ENCODE measurements around the gene DAB1.

Gene DAB1

DNA sequence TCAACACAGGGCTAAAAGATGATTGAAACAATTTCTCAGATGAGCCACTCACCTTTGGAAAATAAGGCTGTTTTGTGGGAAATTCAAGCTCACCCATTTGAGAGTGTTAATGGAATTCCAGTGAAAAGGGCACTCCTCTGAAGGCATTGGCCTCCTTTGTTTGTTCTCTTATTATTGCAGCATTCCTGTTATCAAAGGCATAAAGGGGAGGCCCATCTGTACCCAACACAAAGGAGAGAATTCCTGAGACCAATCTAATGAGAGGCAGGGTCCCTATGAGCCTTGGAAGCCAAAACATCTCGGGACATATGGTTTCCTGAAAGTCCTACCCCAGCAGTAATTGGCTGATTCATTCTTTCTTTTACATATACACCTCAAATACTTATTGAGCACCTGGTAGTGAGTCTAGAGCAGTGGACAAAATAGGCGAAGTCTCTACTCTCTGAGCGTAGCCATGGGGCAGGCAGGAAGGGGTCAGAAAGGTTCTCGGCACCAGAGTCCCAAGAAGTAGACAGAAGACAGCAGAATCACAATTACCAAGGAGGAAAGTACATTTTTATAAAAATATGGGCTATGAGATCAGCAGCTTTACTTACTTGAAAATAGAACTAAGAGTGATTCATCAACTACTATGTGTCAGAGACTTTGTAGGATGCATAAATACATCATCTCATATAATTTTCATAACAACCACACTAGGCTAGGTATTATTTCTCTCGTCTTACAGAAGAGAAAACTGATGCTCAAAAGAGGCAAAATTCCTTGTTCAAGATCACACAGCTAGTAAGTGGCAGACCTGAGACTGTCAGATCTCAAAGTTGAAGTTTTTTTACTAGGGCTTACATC is 218.7 kb downstream of the DAB1 start:
- H3K9ac ChIP-seq: no peak overlapping the region
- no peak overlapping the region for H3K4me3 ChIP-seq
- no peak for TF ChIP-seq Cebpa-rat (IDR thresholded peaks at IDR 0.05)
- H3K36me3 ChIP-seq: no peaks in the 10 kb centered on the region
- H3K4me2 ChIP-seq: no peak overlapping the region
- H3K4me1 ChIP-seq: no peaks in the 10 kb centered on the region
- no peak overlapping the region for H3K27ac ChIP-seq
- H3K9me3 ChIP-seq: no peaks in the 10 kb centered on the region
- H3K27me3 ChIP-seq: no peaks in the 10 kb centered on the region
- no peaks in the 10 kb centered on the region for H4K20me1 ChIP-seq

DNA sequence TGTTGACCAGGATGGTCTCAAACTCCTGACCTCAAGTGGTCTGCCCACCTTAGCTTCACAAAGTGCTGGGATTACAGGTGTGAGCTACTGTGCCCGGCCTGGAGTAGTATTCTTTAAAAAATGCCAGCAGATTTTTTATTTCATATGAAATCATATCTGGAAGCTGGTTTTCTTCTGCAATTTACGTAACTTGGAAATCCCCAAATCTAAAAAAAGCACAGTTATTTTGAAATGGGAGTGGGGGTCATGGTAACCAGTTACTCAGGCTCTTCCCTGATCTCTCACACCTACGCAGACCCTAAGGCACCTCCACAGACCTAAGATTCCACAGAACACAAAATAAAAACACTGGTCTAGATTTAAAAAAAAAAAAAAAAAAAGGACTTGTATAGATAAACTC is 219.8 kb downstream of the DAB1 start:
- no peaks in the 10 kb centered on the region for H3K36me3 ChIP-seq
- no peaks in the 10 kb centered on the region for H3K27me3 ChIP-seq
- H3K9me3 ChIP-seq: no peaks in the 10 kb centered on the region
- no peak for TF ChIP-seq Cebpa-rat (IDR thresholded peaks at IDR 0.05)
- H4K20me1 ChIP-seq: no peaks in the 10 kb centered on the region
- H3K4me2 ChIP-seq: no peak overlapping the region
- no peak overlapping the region for H3K27ac ChIP-seq
- H3K4me1 ChIP-seq: no peaks in the 10 kb centered on the region
- no peak overlapping the region for H3K4me3 ChIP-seq
- no peak overlapping the region for H3K9ac ChIP-seq

DNA sequence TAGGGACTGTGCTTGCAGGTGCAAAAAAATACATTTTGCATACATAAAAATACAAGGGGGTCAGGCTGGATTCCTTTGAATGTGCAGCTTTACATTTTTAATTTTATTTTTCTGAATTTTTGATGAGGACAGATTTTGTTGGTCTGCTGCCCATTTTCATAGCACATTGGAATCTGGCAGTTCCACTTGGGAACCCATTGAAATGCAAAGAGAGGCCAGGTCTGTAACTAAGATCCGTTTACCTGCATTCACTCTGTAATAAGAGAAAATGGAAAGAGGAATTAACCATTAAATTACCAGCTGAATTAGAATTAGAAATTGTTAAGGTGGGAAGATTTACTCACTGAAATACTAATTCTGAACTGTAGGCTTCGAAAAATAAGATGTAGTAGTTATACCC is 221.6 kb downstream of the DAB1 start:
- Histone ChIP-seq H3K36me3 (no peaks in the 10 kb centered on the region), H4K20me1 (no peaks in the 10 kb centered on the region), H3K4me3 (no peak overlapping the region), H3K27me3 (no peaks in the 10 kb centered on the region), H3K9ac (no peak overlapping the region), H3K4me1 (no peaks in the 10 kb centered on the region), H3K4me2 (no peak overlapping the region), H3K9me3 (no peaks in the 10 kb centered on the region), H3K27ac (no peak overlapping the region)
- no peak for TF ChIP-seq Cebpa-rat (IDR thresholded peaks at IDR 0.05)

DNA sequence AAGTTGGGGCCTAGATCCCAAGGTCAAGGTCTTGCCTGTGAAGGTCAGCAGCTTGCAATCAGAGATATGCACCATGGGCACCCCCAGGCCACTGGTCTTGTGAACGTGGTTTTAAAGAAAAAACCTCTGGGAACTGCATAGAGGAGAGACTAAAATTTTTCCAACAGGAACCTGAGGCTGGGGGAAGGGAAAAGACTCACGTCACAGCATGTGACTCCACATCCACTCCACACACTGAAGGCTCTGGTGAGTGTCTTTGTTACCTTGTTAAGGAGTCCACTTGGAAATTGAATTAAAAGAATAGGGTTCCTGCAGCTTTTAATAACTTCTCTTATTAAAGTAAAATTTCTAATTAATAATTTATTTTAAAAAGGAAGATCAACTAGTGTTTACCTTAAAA is 224.9 kb downstream of the DAB1 start:
- Histone ChIP-seq H3K36me3 (no peaks in the 10 kb centered on the region), H3K4me1 (no peaks in the 10 kb centered on the region), H3K27ac (no peak overlapping the region), H3K27me3 (no peaks in the 10 kb centered on the region), H3K4me3 (no peak overlapping the region), H4K20me1 (no peaks in the 10 kb centered on the region), H3K4me2 (no peak overlapping the region), H3K9ac (no peak overlapping the region), H3K9me3 (no peaks in the 10 kb centered on the region)
- no peak for TF ChIP-seq Cebpa-rat (IDR thresholded peaks at IDR 0.05)

DNA sequence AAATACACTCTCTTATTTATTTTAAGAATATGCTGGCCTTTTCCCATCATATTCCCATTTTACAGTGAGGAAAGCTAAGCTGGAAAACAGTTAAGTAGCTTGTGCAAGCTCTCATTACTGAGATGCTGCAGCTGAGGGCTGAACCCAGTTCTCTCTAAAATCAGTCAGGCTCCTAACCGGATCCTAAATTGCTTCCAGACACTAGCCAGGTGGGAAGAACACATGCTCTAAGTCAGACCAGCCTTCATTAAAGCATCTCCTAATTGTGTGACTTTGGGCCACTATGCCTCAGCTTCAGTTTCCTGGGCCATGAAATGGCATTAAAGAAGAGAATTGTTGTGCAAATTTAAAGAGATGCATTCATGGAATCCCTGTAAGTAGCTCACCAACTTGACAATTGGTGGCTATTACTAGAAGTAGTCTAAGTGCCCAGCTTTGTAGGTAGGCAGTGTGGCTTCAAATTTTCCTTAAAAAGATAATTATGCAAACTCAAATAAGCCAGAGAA is 228.4 kb downstream of the DAB1 start:
- Histone ChIP-seq H3K27me3 (no peaks in the 10 kb centered on the region), H3K4me3 (no peak overlapping the region), H3K4me2 (no peak overlapping the region), H3K9me3 (no peaks in the 10 kb centered on the region), H3K36me3 (no peaks in the 10 kb centered on the region), H3K27ac (no peak overlapping the region), H3K4me1 (no peaks in the 10 kb centered on the region), H3K9ac (no peak overlapping the region), H4K20me1 (no peaks in the 10 kb centered on the region)
- no peak for TF ChIP-seq Cebpa-rat (IDR thresholded peaks at IDR 0.05)

DNA sequence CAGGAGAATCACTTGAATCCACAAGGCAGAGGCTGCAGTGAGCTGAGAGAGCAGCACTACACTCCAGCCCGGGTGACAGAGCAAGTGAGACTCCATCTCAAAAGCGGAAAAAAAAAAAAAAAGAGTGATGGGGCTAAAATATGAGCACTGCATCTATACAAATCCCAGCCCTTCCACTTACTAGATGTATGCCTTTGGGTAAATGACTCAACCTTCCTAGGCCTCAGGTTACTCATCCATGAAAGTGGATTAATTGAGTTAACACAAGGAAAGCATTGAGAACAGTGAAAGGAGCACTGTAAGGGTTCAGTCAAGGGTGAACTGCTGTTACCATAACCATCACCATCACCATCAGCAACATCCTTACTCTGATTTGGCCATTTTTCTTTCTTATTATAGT is 231.6 kb downstream of the DAB1 start:
- no peaks in the 10 kb centered on the region for H4K20me1 ChIP-seq
- no peak overlapping the region for H3K27ac ChIP-seq
- H3K36me3 ChIP-seq: no peaks in the 10 kb centered on the region
- no peak for TF ChIP-seq Cebpa-rat (IDR thresholded peaks at IDR 0.05)
- H3K4me1 ChIP-seq: no peaks in the 10 kb centered on the region
- H3K27me3 ChIP-seq: no peaks in the 10 kb centered on the region
- no peak overlapping the region for H3K4me2 ChIP-seq
- no peaks in the 10 kb centered on the region for H3K9me3 ChIP-seq
- no peak overlapping the region for H3K4me3 ChIP-seq
- no peak overlapping the region for H3K9ac ChIP-seq

DNA sequence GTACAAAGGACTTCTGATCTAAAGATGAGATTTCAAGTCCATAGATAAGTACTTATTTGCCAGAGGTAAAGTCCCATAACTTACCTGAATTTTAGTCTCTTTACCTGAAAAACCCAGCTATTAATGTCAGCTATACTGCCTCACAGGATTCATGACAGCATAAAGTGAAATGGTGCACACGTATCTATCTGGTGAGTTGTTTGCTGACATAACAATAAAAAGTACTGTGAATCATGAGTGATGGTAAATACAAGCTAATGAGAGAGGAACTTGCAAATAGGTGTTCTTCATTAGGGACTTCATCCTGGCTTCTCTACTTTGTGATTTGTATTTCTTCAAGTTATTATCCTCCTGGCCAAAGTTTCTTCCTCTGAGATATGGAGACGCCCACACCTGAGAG is 233.0 kb downstream of the DAB1 start:
- no peaks in the 10 kb centered on the region for H4K20me1 ChIP-seq
- H3K4me1 ChIP-seq: no peaks in the 10 kb centered on the region
- no peak overlapping the region for H3K27ac ChIP-seq
- H3K9ac ChIP-seq: no peak overlapping the region
- H3K4me2 ChIP-seq: no peak overlapping the region
- H3K27me3 ChIP-seq: no peaks in the 10 kb centered on the region
- no peak for TF ChIP-seq Cebpa-rat (IDR thresholded peaks at IDR 0.05)
- H3K9me3 ChIP-seq: no peaks in the 10 kb centered on the region
- H3K4me3 ChIP-seq: no peak overlapping the region
- H3K36me3 ChIP-seq: no peaks in the 10 kb centered on the region

DNA sequence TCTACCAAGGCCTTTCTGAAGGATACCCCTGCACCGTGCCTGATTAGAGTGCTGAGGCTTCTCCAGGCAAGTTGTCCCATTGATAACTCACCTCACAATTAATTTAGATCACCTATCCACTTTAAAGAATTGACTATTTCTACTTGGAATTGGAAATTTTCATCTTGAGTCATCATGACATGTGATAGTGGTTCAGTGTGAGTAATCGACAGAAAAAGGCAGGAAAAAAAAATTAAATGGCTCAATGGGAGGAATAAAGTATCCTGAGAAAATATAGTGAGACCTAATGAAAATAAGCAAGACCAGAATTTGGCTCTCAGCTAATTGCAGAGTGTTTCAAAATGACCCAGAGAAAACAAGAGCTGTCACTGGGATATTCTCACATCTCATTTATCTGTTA is 235.7 kb downstream of the DAB1 start:
- no peaks in the 10 kb centered on the region for H3K36me3 ChIP-seq
- no peaks in the 10 kb centered on the region for H3K9me3 ChIP-seq
- no peaks in the 10 kb centered on the region for H3K27me3 ChIP-seq
- no peaks in the 10 kb centered on the region for H4K20me1 ChIP-seq
- no peaks in the 10 kb centered on the region for H3K4me1 ChIP-seq
- H3K9ac ChIP-seq: no peak overlapping the region
- TF ChIP-seq Cebpa-rat (IDR thresholded peaks at IDR 0.05): no peak
- no peak overlapping the region for H3K4me2 ChIP-seq
- no peak overlapping the region for H3K27ac ChIP-seq
- H3K4me3 ChIP-seq: no peak overlapping the region

DNA sequence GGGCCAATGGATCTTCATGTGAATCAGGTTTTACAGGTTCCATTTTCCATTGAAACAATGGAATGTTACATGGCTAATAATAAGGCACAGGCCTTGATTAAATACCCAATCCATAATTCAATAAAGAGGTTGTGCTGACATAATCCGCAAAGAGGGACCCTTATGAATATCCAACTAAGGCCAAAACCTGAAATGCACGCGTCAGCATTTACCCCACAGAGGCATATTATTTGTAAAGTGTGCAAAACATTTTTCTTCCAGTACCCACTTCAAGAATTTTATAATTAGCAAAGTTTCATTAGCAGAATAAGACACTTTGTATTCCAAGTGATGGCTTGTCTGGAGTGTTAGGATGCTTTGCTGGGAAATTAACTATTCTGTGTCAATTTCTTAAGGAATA is 237.4 kb downstream of the DAB1 start:
- H3K27me3 ChIP-seq: no peaks in the 10 kb centered on the region
- no peaks in the 10 kb centered on the region for H3K36me3 ChIP-seq
- TF ChIP-seq Cebpa-rat (IDR thresholded peaks at IDR 0.05): no peak
- no peak overlapping the region for H3K4me2 ChIP-seq
- H3K9me3 ChIP-seq: no peaks in the 10 kb centered on the region
- no peaks in the 10 kb centered on the region for H3K4me1 ChIP-seq
- H3K27ac ChIP-seq: no peak overlapping the region
- H3K9ac ChIP-seq: no peak overlapping the region
- H4K20me1 ChIP-seq: no peaks in the 10 kb centered on the region
- no peak overlapping the region for H3K4me3 ChIP-seq

DNA sequence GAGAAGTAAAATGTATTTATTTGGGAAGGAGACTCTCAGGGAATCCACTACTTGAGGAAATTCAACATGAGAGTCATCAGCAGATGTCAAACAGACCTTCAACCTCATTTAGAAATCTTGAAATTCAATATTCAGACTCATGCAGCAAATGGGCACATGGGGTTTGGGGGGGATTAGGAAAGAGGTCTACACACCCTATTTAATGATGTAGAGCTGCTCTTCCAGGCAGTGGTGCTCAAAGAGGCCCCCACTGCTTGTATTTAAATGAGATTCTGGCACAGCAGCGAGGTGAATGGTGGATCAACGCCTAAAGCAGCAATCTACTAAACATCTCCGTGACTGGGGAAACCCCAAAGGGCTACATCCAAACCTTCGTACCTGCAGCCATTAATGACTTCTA is 244.9 kb downstream of the DAB1 start:
- no peak overlapping the region for H3K4me2 ChIP-seq
- H3K27me3 ChIP-seq: no peaks in the 10 kb centered on the region
- H3K4me3 ChIP-seq: no peak overlapping the region
- H3K9ac ChIP-seq: no peak overlapping the region
- no peaks in the 10 kb centered on the region for H4K20me1 ChIP-seq
- H3K4me1 ChIP-seq: no peaks in the 10 kb centered on the region
- no peak for TF ChIP-seq Cebpa-rat (IDR thresholded peaks at IDR 0.05)
- H3K27ac ChIP-seq: no peak overlapping the region
- no peaks in the 10 kb centered on the region for H3K36me3 ChIP-seq
- H3K9me3 ChIP-seq: peaks cover 6% of the 10 kb centered on the region; the same call in 1 of the 2 replicates
